HG02588 (cell line): ENCODE measurements around the gene XPC.

ENCODE experiments used
- ATAC-seq: cut with Tn5 transposase; IDR thresholded peaks from one replicate; pipeline ENCODE4 v1.9.1; 2021; ENCODE audit warnings: mild to moderate bottlenecking, moderate library complexity; ENCODE audit not compliant: unreplicated experiment

XPC gene

GRCh38 chr3:14172496-14172895 lies 5.9 kb downstream of the XPC start:
- no peak for ATAC-seq

GRCh38 chr3:14170531-14171159 lies 7.8 kb downstream of the XPC start:
- ATAC-seq, result no peak

- no peak for ATAC-seq
Measured at GRCh38 chr3:14169871-14170270, 8.5 kb downstream of the XPC start.

- no peak for ATAC-seq
Measured at GRCh38 chr3:14169435-14169834, 9.0 kb downstream of the XPC start.

GRCh38 chr3:14166877-14167603 lies 11.4 kb downstream of the XPC start:
- no peak for ATAC-seq

GRCh38 chr3:14162178-14162577 lies 16.2 kb downstream of the XPC start:
- no peak for ATAC-seq

- ATAC-seq, result no peak
Measured at GRCh38 chr3:14161282-14161681, 17.1 kb downstream of the XPC start.

GRCh38 chr3:14159426-14159825 lies 19.0 kb downstream of the XPC start:
- ATAC-seq, result no peak

- ATAC-seq, result no peak
Measured at GRCh38 chr3:14158370-14158769, 20.0 kb downstream of the XPC start.

- no peak for ATAC-seq
Measured at GRCh38 chr3:14157951-14158350, 20.4 kb downstream of the XPC start.

GRCh38 chr3:14156843-14157561 lies 21.4 kb downstream of the XPC start:
- ATAC-seq, result no peak

- no peak for ATAC-seq
Measured at GRCh38 chr3:14156201-14156600, 22.2 kb downstream of the XPC start.

GRCh38 chr3:14154895-14155440 lies 23.4 kb downstream of the XPC start:
- no peak for ATAC-seq

GRCh38 chr3:14154276-14154675 lies 24.1 kb downstream of the XPC start:
- ATAC-seq, result no peak

GRCh38 chr3:14153663-14154062 lies 24.7 kb downstream of the XPC start:
- ATAC-seq, result no peak

GRCh38 chr3:14152963-14153355 lies 25.4 kb downstream of the XPC start:
- no peak for ATAC-seq

GRCh38 chr3:14152233-14152962 lies 26.0 kb downstream of the XPC start:
- ATAC-seq, result no peak

- no peak for ATAC-seq
Measured at GRCh38 chr3:14151471-14152083, 26.8 kb downstream of the XPC start.

GRCh38 chr3:14150491-14151230 lies 27.7 kb downstream of the XPC start:
- ATAC-seq, result no peak

GRCh38 chr3:14150078-14150477 lies 28.3 kb downstream of the XPC start:
- ATAC-seq, result no peak
